Effector memory CD4-positive, alpha-beta T cell (primary cell): Measurements from ENCODE around the gene F8A1.
"Not testable (repeated sequence)": the region's sequence is repeated elsewhere in the genome, so short reads cannot be mapped to it uniquely, and the experiment has no call there.

Experiments used
- DNase-seq, 3 donors: peaks; one replicate each; pipeline ENCODE4 v3.0.0-alpha.2; 2020
- H3K27ac ChIP-seq: 2 replicates; pipeline ENCODE4 v1.7.0; 2013; ENCODE audit warnings: mild to moderate bottlenecking, low read length, moderate library complexity; ENCODE audit not compliant: insufficient read depth, poor library complexity, severe bottlenecking
- H3K27me3 ChIP-seq: replicated peaks from 2 replicates; pipeline ENCODE4 v1.7.0; 2013; ENCODE audit warnings: mild to moderate bottlenecking, low read length; ENCODE audit not compliant: insufficient read depth, control insufficient read depth, poor library complexity, severe bottlenecking
- H3K36me3 ChIP-seq: 2 replicates; pipeline ENCODE4 v1.7.0; 2013; ENCODE audit warnings: mild to moderate bottlenecking, low read length, moderate library complexity; ENCODE audit not compliant: control insufficient read depth, insufficient read depth
- H3K4me1 ChIP-seq: 2 replicates; pipeline ENCODE4 v1.7.0; 2013; ENCODE audit warnings: low read length, mild to moderate bottlenecking; ENCODE audit not compliant: control insufficient read depth, insufficient read depth, poor library complexity, severe bottlenecking
- H3K4me3 ChIP-seq: 2 replicates; pipeline ENCODE4 v1.7.0; 2013; ENCODE audit warnings: low read length, low read depth, mild to moderate bottlenecking; ENCODE audit not compliant: insufficient read depth, poor library complexity, severe bottlenecking
- H3K9me3 ChIP-seq: 2 replicates; pipeline ENCODE4 v1.7.0; 2013; ENCODE audit warnings: mild to moderate bottlenecking, low read length, moderate library complexity; ENCODE audit not compliant: control insufficient read depth

F8A1 gene

DNA sequence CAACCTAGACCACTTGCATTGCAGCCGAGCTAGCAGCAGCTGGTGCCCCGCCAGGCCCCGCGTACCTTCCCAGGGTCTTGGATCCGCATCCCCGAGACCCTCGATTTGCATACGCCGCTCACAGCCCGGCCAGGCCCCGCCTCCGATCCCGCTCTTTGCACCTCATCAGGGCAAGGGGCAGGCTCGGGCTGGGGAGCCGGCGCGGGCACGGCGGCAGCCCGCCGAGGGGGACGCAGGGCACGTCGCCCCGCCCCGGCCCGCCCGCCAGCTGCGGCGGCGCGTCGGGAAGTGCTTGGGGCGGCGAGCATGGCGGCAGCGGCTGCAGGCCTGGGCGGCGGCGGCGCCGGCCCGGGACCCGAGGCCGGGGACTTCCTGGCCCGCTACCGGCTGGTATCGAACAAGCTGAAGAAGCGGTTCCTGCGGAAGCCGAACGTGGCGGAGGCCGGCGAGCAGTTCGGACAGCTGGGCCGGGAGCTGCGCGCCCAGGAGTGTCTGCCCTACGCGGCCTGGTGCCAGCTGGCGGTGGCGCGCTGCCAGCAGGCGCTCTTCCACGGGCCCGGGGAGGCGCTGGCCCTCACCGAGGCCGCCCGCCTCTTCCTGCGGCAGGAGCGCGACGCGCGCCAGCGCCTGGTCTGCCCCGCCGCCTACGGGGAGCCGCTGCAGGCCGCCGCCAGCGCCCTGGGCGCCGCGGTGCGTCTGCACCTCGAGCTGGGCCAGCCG, at the start of gene F8A1:
Gene F8A1, plus strand, starts transcription at position 287 of the 720 bp plus-strand sequence. Its CDS starts 20 bp downstream, at position 307.
- H3K27me3 ChIP-seq, H3K9me3 ChIP-seq, H3K36me3 ChIP-seq, H3K4me1 ChIP-seq, H3K27ac ChIP-seq, H3K4me3 ChIP-seq: not testable (repeated sequence)
- peak in 1 of 3 donors; percentile 10 for DNase-seq

DNA sequence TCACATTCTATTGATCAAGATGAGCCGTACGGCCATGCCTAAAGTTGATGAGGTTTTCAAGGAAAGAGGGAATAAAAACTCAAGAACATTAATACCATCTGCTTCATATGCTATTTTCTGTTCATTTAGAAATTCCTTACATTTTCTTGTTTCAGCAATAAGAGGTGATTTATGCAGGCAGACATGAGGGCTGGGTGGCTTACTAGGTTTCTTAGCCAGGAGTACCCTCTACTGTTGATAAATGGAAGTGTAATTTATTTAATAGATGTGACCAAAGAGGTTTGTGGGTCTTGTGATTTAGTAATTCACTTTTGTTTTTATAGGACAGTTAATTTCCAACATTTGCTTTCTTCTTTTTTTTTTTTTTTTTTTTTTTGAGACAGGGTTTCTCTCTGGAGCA, 45.3 kb upstream of the F8A1 start:
- H3K27ac ChIP-seq, result no peak overlapping the region
- no peak for DNase-seq
- H3K9me3 ChIP-seq, result no peaks in the 10 kb centered on the region
- no peaks in the 10 kb centered on the region for H3K4me1 ChIP-seq
- H3K27me3 ChIP-seq, result no peaks in the 10 kb centered on the region
- H3K36me3 ChIP-seq, result no peaks in the 10 kb centered on the region
- no peak overlapping the region for H3K4me3 ChIP-seq

DNA sequence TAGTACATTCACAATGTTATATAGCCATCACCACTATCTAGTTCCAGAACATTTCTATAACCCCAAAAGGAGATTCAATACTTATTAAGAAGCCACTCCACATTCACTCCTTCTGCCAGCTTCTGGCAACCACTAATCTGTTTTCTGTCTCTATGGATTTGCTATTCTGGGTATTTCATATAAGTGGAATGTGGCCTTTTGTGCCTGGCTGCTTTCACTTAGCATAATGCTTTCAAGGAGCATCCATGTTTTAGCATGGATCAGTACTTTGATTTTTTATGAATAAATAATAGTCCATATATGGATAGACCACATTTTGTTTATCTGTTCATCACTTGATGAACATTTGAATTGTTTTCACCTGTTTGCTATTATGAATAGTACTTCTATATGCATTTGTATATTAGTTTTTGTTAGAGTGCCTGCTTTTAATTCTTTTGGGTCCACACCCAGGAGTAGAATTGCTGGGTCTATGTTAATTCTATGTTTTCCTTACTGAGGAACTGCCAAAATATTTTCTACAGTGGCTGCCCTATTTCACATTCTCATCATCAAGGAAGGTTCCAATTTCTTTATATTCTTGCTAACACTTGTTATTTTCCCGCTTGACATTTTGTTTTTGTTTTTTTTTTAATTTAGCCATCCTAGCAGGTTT, 35.1 kb upstream of the F8A1 start:
- no peaks in the 10 kb centered on the region for H3K9me3 ChIP-seq
- no peak for DNase-seq

DNA sequence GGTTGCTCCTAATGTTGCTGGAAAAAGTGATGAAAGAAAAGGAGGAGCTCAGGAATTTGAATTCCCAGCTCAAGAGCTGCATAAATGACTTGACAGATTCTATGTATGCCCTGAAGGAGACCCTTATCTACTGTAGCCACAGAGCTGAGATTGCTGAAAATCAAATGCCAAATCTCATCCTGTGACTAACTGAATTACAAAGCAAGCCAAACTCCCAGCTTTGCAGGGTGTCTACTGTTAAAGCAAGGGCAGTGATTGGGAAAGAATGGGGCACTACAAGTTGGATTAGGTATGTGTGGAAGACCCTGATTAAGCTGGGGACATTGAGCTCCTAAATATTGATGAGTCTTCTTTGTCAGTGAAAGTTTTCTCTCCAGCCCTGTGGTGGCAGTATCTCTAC, 30.9 kb upstream of the F8A1 start:
- Histone ChIP-seq H3K27ac (no peak overlapping the region), H3K4me3 (no peak overlapping the region), H3K36me3 (no peaks in the 10 kb centered on the region), H3K9me3 (no peaks in the 10 kb centered on the region), H3K4me1 (no peaks in the 10 kb centered on the region), H3K27me3 (no peaks in the 10 kb centered on the region)
- DNase-seq, result no peak

More for the DNA sequence above, 35.1 kb upstream of the F8A1 start:
- Histone ChIP-seq H3K36me3 (no peaks in the 10 kb centered on the region), H3K27me3 (no peaks in the 10 kb centered on the region), H3K4me3 (no peak overlapping the region), H3K4me1 (no peaks in the 10 kb centered on the region), H3K27ac (no peak overlapping the region)

DNA sequence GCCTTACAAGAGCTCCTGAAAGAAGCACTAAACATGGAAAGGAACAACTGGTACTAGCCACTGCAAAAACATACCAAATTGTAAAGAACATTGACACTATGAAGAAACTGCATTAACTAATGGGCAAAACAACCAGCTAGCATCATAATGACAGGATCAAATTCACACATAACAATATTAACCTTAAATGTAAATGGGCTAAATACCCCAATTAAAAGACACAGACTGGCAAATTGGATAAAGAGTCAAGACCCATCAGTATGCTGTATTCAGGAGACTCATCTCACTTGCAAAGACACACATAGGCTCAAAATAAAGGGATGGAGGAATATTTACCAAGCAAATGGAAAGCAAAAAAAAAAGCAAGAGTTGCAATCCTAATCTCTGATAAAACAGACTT, 17.6 kb upstream of the F8A1 start:
- H3K9me3 ChIP-seq, H3K27ac ChIP-seq, H3K4me3 ChIP-seq, H3K36me3 ChIP-seq, H3K4me1 ChIP-seq, H3K27me3 ChIP-seq, DNase-seq: not testable (repeated sequence)

DNA sequence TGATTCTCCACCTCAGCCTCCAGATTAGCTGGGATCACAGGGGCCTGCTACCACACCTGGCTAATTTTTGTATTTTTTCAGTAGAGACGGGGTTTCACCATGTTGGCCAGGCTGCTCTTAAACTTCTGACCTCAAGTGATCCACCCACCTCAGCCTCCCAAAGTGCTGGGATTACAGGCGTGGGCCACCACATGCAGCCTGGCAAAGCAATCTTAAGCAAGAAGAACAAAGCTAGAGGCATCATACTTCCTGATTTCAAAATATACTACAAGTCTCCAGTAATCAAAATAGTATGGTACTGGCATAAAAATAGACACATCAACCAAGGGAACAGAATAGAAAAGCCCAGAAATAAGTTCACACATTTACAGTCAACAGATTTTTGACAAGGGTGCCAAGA, 12.8 kb upstream of the F8A1 start:
- Histone ChIP-seq H3K36me3 (no peaks in the 10 kb centered on the region), H3K9me3 (no peaks in the 10 kb centered on the region), H3K27me3 (no peaks in the 10 kb centered on the region), H3K4me3 (no peak overlapping the region), H3K27ac (no peak overlapping the region), H3K4me1 (no peaks in the 10 kb centered on the region)
- DNase-seq, result no peak

DNA sequence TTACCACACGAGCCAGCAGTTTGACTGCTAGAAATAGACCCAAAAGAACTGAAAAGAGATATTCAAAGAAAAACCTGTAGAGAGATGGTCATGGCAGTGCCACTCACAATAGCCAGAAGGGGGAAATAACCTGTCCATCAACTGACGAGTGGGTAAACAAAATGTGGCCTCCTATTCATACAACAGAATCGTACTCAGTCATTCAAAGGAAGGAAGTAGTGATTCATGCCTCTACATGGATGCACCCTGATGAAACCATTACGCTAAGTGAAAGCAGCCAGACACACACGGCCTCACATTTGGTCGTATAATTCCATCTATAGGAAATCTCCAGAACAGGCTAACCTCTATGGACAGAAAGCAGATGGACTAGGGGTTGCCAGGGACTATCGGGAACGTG, 2.1 kb upstream of the F8A1 start:
- not testable (repeated sequence) for H3K36me3 ChIP-seq

DNA sequence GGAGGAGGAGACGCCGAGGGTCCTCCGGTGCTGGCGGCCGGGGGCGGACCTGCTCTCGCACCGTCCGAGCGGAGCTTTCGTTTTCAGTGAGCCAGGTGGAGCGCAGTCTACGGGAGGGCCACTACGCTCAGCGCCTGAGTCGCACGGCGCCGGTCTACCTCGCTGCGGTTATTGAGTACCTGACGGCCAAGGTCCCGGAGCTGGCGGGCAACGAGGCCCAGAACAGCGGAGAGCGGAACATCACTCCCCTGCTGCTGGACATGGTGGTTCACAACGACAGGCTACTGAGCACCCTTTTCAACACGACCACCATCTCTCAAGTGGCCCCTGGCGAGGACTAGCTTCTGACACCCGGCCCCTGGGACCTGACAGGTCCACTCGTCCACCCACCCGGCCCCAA, 1.1 kb upstream of the F8A1 start:
- H3K27me3 ChIP-seq, H3K4me3 ChIP-seq, H3K4me1 ChIP-seq, H3K9me3 ChIP-seq, H3K36me3 ChIP-seq, DNase-seq, H3K27ac ChIP-seq: not testable (repeated sequence)

More for the DNA sequence above, 2.1 kb upstream of the F8A1 start:
- H3K27ac ChIP-seq, H3K4me1 ChIP-seq, DNase-seq, H3K27me3 ChIP-seq, H3K4me3 ChIP-seq, H3K9me3 ChIP-seq: not testable (repeated sequence)

DNA sequence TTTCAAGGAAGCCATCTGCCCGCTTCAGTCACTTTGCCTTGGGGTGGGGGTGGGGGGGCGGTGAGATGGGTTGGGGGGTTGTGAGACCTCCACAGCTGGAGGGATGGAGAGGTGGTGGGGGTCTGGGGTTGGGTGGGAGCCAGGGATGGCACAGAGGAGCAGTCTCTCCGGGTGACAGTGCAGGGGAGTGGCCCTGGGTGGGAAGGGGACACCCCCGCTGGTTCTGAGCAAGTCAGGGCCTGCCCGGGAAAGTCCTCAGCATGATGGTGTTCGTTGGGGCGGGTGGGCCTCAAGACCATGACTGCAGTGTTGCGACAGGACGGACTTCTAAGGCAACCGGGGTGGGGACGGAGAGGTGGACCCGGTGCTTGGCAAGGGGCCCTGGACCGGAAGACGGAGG, 606 bp upstream of the F8A1 start:
- DNase-seq, H3K27me3 ChIP-seq, H3K4me1 ChIP-seq, H3K27ac ChIP-seq, H3K9me3 ChIP-seq, H3K4me3 ChIP-seq, H3K36me3 ChIP-seq: not testable (repeated sequence)

DNA sequence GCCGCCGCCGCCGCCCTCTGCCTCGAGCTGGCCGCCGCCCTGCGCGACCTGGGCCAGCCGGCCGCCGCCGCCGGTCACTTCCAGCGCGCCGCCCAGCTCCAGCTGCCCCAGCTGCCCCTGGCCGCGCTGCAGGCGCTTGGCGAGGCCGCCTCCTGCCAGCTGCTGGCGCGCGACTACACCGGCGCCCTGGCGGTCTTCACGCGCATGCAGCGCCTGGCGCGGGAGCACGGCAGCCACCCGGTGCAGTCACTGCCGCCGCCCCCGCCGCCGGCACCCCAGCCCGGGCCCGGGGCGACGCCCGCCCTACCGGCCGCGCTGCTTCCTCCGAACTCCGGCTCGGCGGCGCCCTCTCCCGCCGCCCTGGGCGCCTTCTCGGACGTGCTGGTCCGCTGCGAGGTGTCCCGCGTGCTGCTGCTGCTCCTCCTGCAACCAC, 650 bp downstream of the F8A1 start:
- H3K36me3 ChIP-seq, H3K27me3 ChIP-seq, DNase-seq, H3K27ac ChIP-seq, H3K4me1 ChIP-seq, H3K4me3 ChIP-seq, H3K9me3 ChIP-seq: not testable (repeated sequence)
